Kidney (tissue), 14 donors: Measurements from ENCODE around the gene DOCK10. TPM values are rescaled to one million over a fixed set of nuclear protein-coding genes. Genes with fewer than 3 reads are reported as not detected.

Source experiments
- DNase-seq, 5 donors: peaks; one replicate each; pipeline ENCODE4 v3.0.0-alpha.2; 2013 to 2020
- FAIRE-seq: peaks from 2 replicates; lab custom pipeline; 2012; peaks lifted over from hg19 to GRCh38; lab: Jason Lieb, UNC
- H3K27ac ChIP-seq, 2 donors: one replicate each; pipeline ENCODE4 v1.7.0; 2013; ENCODE audit warnings: low read depth in 2 of 2, low read length in 2 of 2, inconsistent platforms in 1 of 2
- H3K27me3 ChIP-seq: one replicate; pipeline ENCODE4 v1.7.1; 2013; ENCODE audit warnings: low read length, inconsistent platforms; ENCODE audit not compliant: control insufficient read depth, insufficient read depth
- H3K36me3 ChIP-seq, 3 donors: one replicate each; pipeline versions ENCODE4 v1.7.0 to v1.7.1; 2013; ENCODE audit warnings: low read length in 3 of 3, control low read depth in 1 of 3, inconsistent platforms in 1 of 3; ENCODE audit not compliant: insufficient read depth in 3 of 3, control insufficient read depth in 2 of 3
- H3K4me1 ChIP-seq, 3 donors: one replicate each; pipeline versions ENCODE4 v1.7.0 to v1.7.1; 2013; ENCODE audit warnings: low read length in 3 of 3, inconsistent platforms in 1 of 3, low read depth in 1 of 3; ENCODE audit not compliant: control insufficient read depth in 2 of 3, insufficient read depth in 2 of 3
- H3K4me3 ChIP-seq, 3 donors: one replicate each; pipeline versions ENCODE4 v1.7.0 to v1.8.1; 2013; ENCODE audit warnings: low read length in 3 of 3, control low read depth in 1 of 3, inconsistent platforms in 1 of 3
- H3K9ac ChIP-seq, 3 donors: one replicate each; pipeline versions ENCODE4 v1.7.0 to v1.7.1; 2013; ENCODE audit warnings: low read length in 3 of 3, control low read depth in 1 of 3, inconsistent platforms in 1 of 3
- H3K9me3 ChIP-seq, 3 donors: one replicate each; pipeline versions ENCODE4 v1.7.0 to v1.7.1; 2013; ENCODE audit warnings: low read length in 3 of 3, control low read depth in 1 of 3, inconsistent platforms in 1 of 3; ENCODE audit not compliant: control insufficient read depth in 2 of 3, insufficient read depth in 1 of 3
- intact Hi-C: fragments of 100-400 bp; cut with DNase I; formaldehyde crosslinking; loops from one replicate; pipeline ENCODE4 v1.11.1; 2022
- polyA plus RNA-seq: library from polyadenylated mRNA; stranded (reverse); fragments of 350-450 nt; fragmentation: Illumina TruSeq; extraction: RNeasy Lipid Tissue Mini Kit (QIAGEN cat#74804); gene quantifications from one replicate; pipeline ENCODE4 v1.2.3, GENCODE V29; 2014; ENCODE audit warnings: low read depth, low replicate concordance; ENCODE audit not compliant: insufficient read depth
- total RNA-seq: library from RNA; stranded (reverse); fragmentation: NEBNext Ultra II Directional; extraction: Animal tissue kit (Norgen Biotek cat#: 25700); gene quantifications from one replicate; pipeline ENCODE4 v1.2.1, GENCODE V29; 2021
- TF ChIP-seq, protein P1 (sequence below): IDR thresholded peaks from 3 replicates; pipeline ENCODE4 v1.5.1; 2012; ENCODE audit warnings: mild to moderate bottlenecking, moderate library complexity, borderline replicate concordance; ENCODE audit not compliant: insufficient read depth; ENCODE audit errors: extremely low read depth
- donor health status: control.
- donor health status: control.
- donor health status: control.
- donor health status: control.
- donor health status: control.
- donor health status: DM: yes; HTN: yes; CAD: no.
- donor health status: Normal renal cell carcinoma (clear cell type).

DOCK10 gene
- total and polyA plus RNA-seq, 2 donors from 2014 or later = 2.1 to 33.8 TPM

GRCh38 chr2:225010804-225011203 lies 31.5 kb downstream of the DOCK10 start:
- no peaks in the 10 kb centered on the region for H3K9me3 ChIP-seq
- no peak overlapping the region for H3K9ac ChIP-seq
- FAIRE-seq (no peak), DNase-seq (no peak)
- TF ChIP-seq, protein P1, sequence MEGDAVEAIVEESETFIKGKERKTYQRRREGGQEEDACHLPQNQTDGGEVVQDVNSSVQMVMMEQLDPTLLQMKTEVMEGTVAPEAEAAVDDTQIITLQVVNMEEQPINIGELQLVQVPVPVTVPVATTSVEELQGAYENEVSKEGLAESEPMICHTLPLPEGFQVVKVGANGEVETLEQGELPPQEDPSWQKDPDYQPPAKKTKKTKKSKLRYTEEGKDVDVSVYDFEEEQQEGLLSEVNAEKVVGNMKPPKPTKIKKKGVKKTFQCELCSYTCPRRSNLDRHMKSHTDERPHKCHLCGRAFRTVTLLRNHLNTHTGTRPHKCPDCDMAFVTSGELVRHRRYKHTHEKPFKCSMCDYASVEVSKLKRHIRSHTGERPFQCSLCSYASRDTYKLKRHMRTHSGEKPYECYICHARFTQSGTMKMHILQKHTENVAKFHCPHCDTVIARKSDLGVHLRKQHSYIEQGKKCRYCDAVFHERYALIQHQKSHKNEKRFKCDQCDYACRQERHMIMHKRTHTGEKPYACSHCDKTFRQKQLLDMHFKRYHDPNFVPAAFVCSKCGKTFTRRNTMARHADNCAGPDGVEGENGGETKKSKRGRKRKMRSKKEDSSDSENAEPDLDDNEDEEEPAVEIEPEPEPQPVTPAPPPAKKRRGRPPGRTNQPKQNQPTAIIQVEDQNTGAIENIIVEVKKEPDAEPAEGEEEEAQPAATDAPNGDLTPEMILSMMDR = no peak
- H3K4me3 ChIP-seq = no peak overlapping the region
- no peaks in the 10 kb centered on the region for H3K36me3 ChIP-seq
- intact Hi-C loops = no loop called here
- no peak overlapping the region for H3K27ac ChIP-seq
- H3K4me1 ChIP-seq = peaks cover 0 to 2% (median 0%) of the 10 kb centered on the region in 3 donors
- no peaks in the 10 kb centered on the region for H3K27me3 ChIP-seq

- intact Hi-C loops = no loop called here
- H3K9ac ChIP-seq = no peak overlapping the region
- no peaks in the 10 kb centered on the region for H3K9me3 ChIP-seq
- H3K36me3 ChIP-seq = no peaks in the 10 kb centered on the region
- FAIRE-seq (no peak), DNase-seq (peak in 3 of 5 donors; percentile 25 to 53 (median 46))
- peaks cover 0 to 2% (median 0%) of the 10 kb centered on the region in 3 donors for H3K4me1 ChIP-seq
- H3K27ac ChIP-seq = no peak overlapping the region
- TF ChIP-seq, protein P1 = no peak
- no peak overlapping the region for H3K4me3 ChIP-seq
- H3K27me3 ChIP-seq = no peaks in the 10 kb centered on the region
Measured at GRCh38 chr2:225009768-225010167, 32.5 kb downstream of the DOCK10 start.

GRCh38 chr2:225008935-225009334 lies 33.3 kb downstream of the DOCK10 start:
- Histone ChIP-seq H3K27me3 (no peaks in the 10 kb centered on the region), H3K9me3 (no peaks in the 10 kb centered on the region), H3K9ac (no peak overlapping the region), H3K27ac (no peak overlapping the region), H3K36me3 (no peaks in the 10 kb centered on the region), H3K4me3 (no peak overlapping the region), H3K4me1 (peaks cover 0 to 2% (median 0%) of the 10 kb centered on the region in 3 donors)
- FAIRE-seq (no peak), DNase-seq (no peak)
- intact Hi-C loops = no loop called here
- TF ChIP-seq, protein P1 = peak; percentile 27

DNA sequence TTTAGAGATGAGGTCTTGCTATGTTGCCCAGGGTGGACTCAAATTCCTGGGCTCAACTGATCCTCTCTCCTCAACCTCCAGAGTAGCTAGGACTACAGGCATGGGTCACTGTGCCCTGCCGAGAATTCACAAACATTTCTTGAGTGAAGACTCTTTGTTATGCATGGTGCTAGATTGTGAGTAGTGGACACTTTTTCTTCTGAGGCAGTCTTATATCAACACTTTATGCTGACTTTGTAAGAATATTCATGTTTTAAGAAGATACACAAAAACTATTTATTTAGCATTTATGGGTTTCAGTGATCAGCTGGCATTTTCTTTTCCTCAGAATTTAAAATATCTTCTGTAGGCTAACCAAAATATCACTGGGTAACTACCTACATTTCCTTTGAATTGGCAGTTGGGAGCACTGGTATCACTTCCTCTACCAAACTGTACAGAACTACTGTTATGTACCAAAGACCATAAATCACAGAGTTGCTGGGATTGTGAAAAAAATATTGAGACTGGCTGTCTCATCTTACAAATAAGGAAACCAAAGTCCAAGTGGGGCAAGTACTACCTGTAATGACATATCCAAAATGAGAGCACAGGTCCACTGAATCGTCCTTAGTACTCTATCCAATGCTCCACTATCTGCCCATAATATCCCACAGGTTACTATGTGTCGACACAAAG lies 34.0 kb downstream of the DOCK10 start:
- FAIRE-seq = no peak
- Histone ChIP-seq H3K4me3 (no peak overlapping the region), H3K9me3 (no peaks in the 10 kb centered on the region), H3K4me1 (peaks cover 0 to 2% (median 0%) of the 10 kb centered on the region in 3 donors), H3K27me3 (no peaks in the 10 kb centered on the region), H3K36me3 (no peaks in the 10 kb centered on the region), H3K27ac (no peak overlapping the region), H3K9ac (no peak overlapping the region)
- intact Hi-C loops = no loop called here
- DNase-seq = no peak
- TF ChIP-seq, protein P1 = no peak
